Measurements from ENCODE around the gene EYS. TPM values are rescaled to one million over a fixed set of nuclear protein-coding genes. Genes with fewer than 3 reads are reported as not detected.

EYS gene
- total and polyA plus RNA-seq, 9 of the 15 experiments (the other 6 are each of a cell fraction or from before 2014, with no cell fraction given), result 0.03 to 0.36 (median 0.10) TPM; not detected in 2

GRCh38 chr6:64904616-64905015 is 802.4 kb downstream of the EYS start (continued):
- no peak for TF ChIP-seq RERE (CRISPR knock-in tag; IDR thresholded peaks at IDR 0.05; ENCODE audit: borderline replicate concordance)
- TF ChIP-seq ZBTB12 (CRISPR knock-in tag; IDR thresholded peaks at IDR 0.05), result no peak

- no peak overlapping the region for H3K9ac ChIP-seq (ENCODE audit: insufficient read depth in 1 of 2, low read depth in 2 of 2, low read length in 2 of 2)
- no peaks in the 10 kb centered on the region for H3K4me1 ChIP-seq (replicated peaks in 1 of 2; ENCODE audit: control insufficient read depth in 2 of 2, insufficient read depth in 2 of 2, low read length in 2 of 2)
- no peak overlapping the region for H3K4me3 ChIP-seq
- H3K79me2 ChIP-seq (ENCODE audit: control insufficient read depth, insufficient read depth, low read length), result no peaks in the 10 kb centered on the region
- no peaks in the 10 kb centered on the region; the same call in 1 of the 2 replicates for H4K20me1 ChIP-seq (replicated peaks; ENCODE audit: control insufficient read depth, insufficient read depth, low read length)
- no peak overlapping the region for H3K27ac ChIP-seq (ENCODE audit: extremely low read depth, low read depth, low read length)
- no peaks in the 10 kb centered on the region for H3K27me3 ChIP-seq (ENCODE audit: control insufficient read depth in 2 of 2, insufficient read depth in 2 of 2, low read length in 2 of 2)
- H3K36me3 ChIP-seq (ENCODE audit: control insufficient read depth, insufficient read depth, low read length), result no peaks in the 10 kb centered on the region
- FAIRE-seq, result no peak
- POLR2A ChIA-PET, result no interaction called here
- DNase-seq (ENCODE audit: extremely low read depth in 1 of 4, low spot score in 3 of 4), result no peak
- TF ChIP-seq BRD4 (IDR thresholded peaks at IDR 0.05), result no peak
- 0 out of 2 replicates have a peak, but pooled peaks cover 1% of the 10 kb centered on the region for H3K9me3 ChIP-seq (replicated peaks; ENCODE audit: control insufficient read depth, insufficient read depth, low read depth, low read length)
- H3K4me2 ChIP-seq (ENCODE audit: insufficient read depth, low read length), result no peak overlapping the region
- H2AFZ ChIP-seq (ENCODE audit: low read depth, low read length), result no peak overlapping the region
- BruUV-seq (replicated peaks), result no TSS peak
- no peaks in the 10 kb centered on the region for H3K9me1 ChIP-seq (ENCODE audit: control insufficient read depth, insufficient read depth, low read length)
- intact Hi-C loops (cut with micrococcal nuclease) (no loop called here), in situ Hi-C loops (cut with MboI) (no loop called here)
- ATAC-seq, result no peak
- CTCF ChIA-PET (ENCODE audit: low intra/inter-chr PET ratio), result no interaction called here
These were observed 804.4 kb downstream of the EYS start for GRCh38 chr6:64902596-64902995.
